LHCN-M2 (cell line): Measurements from ENCODE around the gene PPM1H. TPM values are rescaled to one million over a fixed set of nuclear protein-coding genes. Genes with fewer than 3 reads are reported as not detected.
A peak's percentile ranks its signal among the peaks of the same experiment; 100 is the strongest.

ENCODE experiments used
- DNase-seq: peaks from one replicate; pipeline ENCODE4 v3.0.0-alpha.2; 2012; ENCODE audit warnings: low read depth
- total RNA-seq: library from RNA; depleted of rRNA; stranded (reverse); fragments of >200 nt; gene quantifications from 2 replicates; pipeline ENCODE4 v1.2.3, GENCODE V29; 2014; rRNA removed

The PPM1H gene
- total RNA-seq, 1 experiment from 2014 or later = 1.6 TPM

- no peak for DNase-seq
Observed at GRCh38 chr12:62618930-62619329, 316.0 kb downstream of the PPM1H start.

GRCh38 chr12:62618319-62618718 lies 316.6 kb downstream of the PPM1H start:
- DNase-seq = no peak

DNA sequence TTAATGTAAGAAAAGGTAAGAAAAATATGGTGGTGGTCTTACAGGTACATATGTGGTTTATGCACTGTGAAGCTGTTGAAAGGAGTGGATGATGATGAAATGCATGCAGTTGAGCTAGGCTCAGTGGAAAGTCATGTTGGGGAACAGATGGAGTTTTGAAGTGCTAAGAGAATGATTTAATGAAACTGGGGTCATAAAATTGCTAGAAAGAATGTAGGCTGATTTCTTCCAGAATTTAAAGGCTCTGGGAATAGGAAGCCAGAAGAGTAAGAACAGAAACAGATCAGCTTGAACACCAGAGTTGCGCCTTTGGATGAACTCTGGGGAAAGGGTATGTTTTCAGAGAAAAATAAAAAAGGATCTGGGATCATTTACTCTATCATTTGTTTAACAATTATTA lies 321.9 kb downstream of the PPM1H start:
- DNase-seq = no peak

DNA sequence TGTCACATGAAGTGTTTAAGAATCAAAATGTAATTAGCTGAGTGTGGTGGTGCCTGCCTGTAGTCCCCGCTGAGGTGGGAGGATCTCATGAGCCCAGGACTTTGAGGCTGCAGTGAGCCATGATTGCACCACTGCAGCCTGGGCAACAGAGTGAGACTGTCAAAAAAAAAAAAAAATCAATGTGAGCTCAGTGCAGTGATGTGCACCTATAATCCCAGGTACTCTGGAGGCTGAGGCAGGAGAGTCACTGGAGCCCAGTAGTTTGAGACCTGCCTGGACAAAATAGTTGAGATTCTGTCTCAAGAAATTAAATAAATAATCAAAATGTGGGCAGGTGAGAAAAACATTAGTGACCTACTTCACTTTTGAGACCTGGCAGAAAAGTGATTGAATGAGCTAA lies 328.3 kb downstream of the PPM1H start:
- DNase-seq = no peak

DNA sequence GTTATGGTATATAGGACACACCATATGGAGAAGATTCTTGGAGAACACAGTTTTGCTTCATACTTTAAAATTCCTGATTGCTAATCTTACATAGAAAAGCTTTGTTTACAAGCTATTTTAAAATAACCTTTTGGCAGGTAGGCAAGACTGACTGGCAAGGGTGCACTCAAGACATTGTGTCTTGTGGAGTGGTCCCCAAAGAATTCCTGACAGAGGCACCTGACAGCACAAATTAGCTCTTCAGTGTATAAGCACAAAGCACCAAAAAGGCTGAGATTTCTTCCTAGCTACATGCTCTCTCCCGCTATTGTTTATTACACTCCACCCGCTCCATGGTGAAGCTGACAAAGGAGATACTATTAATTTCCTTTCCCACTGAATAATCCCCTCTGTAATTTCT lies 329.0 kb downstream of the PPM1H start:
- DNase-seq = no peak

- no peak for DNase-seq
Observed at GRCh38 chr12:62604871-62605270, 330.1 kb downstream of the PPM1H start.

GRCh38 chr12:62604373-62604772 lies 330.6 kb downstream of the PPM1H start:
- DNase-seq = no peak

DNA sequence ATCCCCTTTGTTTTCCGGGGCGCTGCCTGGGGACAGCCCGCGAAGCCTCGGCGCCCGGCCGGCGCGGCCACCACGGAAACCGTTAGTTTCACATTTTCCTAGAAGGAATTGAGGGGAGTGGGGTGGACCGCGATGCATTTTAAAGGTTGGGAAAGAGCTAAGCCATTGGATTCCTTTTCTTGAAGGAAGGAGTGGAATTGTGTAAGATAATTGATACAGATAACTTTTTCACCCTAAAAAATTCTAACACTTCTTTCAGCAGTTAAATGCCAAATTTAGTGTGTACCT lies 331.2 kb downstream of the PPM1H start:
- no peak for DNase-seq

DNA sequence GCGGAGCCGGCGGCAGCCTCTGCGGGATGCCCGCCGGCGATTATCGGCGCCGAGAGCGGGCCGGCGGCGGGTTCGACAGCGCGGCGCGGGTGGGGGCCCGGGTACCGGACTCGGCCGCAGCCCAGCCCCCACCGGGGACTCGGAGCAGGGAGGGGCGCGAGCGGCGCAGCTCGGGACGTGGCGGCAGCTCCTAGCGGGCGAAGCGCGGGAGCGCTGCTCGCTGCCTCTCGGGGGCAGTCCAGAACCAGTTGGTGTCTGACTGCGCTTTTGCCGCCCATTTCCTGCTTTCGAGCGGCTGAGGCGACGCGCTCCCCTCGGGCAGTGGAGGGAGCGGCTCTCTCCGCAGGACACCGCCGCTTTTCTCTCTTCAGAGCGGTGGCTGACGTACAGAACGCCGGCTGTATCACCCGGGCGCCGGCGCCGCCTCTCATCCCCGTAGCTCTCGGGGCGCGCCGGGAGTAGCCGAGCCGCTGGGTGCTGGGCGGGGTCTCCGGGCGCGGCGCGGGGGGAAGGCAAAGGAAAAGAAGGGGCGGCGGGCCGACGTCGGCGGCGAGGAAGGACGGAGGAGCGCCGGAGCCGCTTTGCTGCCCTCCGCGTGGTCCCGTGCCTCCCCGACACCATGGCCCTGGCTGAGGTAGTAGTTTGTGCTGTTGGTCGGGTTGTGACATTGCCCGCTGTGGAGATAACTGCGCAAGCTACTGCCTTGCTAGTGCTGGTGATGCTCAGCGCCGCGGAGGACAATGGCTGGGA lies 331.7 kb downstream of the PPM1H start:
- DNase-seq = peak; percentile 90

DNA sequence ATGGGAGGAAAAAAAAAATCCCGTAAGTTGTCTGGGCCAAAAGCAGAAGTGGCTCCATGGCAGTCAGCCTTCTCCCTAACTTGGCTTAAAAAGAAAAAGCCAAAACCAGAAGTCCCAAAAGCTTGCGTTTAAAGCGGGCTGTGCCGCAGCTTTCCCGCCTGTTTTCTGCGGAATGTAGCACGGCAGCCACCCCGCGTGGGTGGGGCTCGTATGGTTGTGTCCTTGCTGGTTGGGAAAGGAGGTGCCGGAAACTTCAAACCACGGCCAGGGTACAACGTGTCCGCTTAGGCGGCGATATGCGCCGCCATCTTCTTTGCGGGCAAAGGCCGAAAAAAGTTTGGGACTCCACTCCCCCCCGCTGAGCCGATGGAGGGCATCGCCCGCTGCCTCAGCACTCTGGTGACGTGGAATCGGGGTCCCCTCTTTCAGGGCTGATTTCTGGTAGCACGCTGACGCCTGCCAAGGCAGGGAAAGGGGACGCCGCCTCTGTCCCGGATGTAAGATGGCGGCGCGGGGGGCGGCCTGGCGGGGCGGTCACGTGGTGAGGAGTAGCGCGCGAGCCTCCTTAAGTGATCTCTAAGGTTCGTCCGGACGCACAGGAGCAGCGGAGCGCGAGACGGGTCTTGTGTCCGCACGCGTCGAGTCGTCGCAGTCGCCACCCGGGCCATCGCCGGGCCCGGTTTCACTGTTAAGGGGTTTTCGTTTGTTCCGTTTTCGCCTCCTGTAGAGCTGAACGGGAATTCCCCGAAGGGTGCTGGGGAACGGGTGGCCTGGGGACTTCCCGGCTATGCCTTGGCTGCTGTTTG lies 332.5 kb downstream of the PPM1H start:
- peak; percentile 92 for DNase-seq

DNA sequence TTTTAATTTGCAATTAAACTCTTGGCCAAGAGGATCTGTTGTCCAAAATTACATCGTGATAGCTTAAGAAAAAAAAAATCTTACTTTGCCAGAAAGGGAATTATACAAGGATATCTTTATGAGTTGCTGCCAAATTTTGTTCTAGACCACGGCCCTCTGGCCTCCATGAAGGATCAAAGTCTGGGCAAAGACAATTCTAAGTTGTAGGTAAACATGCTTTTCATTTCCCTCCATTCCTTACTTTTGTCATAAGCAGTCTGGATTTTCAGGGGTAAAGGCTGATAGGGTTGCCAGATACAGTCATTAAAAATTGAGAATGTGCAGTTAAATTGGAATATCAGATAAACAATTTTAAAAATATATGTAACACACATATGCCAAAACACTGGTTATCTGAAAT lies 333.2 kb downstream of the PPM1H start:
- DNase-seq = no peak

DNA sequence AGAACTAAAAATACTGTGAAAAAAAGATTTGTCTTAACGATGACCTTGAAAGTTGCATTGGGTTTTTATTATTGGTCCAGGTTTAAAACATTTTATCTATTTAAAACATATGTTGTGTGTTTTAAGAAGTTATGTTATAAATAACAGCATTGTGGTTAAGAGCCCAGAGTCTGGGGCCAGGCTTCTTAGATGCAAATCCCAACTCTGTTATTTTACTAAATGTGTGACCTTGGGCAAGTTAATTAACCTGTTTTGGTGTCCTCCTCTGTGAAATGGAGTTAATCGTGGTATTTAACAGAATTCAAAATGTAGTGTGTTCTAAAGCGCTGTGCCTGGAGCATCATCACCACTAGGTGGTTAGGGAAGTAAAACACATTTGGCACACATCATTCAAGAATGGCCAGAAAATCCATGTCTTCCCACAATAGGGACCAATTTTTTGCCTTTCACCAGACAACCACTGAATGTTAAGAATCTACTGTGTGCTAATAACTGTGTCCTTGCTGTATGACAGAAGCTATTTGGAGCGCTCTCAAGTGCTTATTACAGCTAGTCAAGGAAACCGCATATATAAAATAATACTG lies 335.0 kb downstream of the PPM1H start:
- peak; percentile 26 for DNase-seq

GRCh38 chr12:62598846-62599245 lies 336.1 kb downstream of the PPM1H start:
- no peak for DNase-seq

DNA sequence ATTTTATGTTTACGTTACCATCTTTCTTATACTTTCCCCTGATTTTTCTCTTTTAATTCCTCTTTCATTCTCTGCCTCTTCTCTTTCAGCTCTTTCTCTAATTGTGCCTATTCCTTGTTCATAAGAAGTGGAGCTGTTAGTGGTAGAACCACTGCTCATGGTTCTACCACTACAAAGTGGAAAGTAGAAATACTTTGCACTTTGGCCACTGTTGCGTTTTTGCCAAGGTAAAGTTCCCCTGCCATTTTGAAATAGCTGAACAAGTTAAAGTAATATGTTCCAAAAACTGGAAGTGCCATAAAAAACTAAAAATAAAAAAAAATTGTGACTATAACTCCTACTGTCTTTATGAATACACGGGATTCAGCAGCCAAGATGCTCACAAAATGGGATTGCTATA lies 337.7 kb downstream of the PPM1H start:
- no peak for DNase-seq

Other genes starting within 250 kb of the PPM1H start
- not detected in 2 replicates for gene AVPR1A, start 216.1 kb upstream of the PPM1H start, total RNA-seq